BJ (cell line): Measurements from ENCODE around the gene C2CD2. TPM values are rescaled to one million over a fixed set of nuclear protein-coding genes. Genes with fewer than 3 reads are reported as not detected.

ENCODE experiments used
- CTCF ChIA-PET: fragments of 350-600 bp; formaldehyde crosslinking; extraction: SDS; loops from one replicate; lab custom pipeline; 2021; ENCODE audit warnings: antibody characterized with exemption, inconsistent platforms; lab: Yijun Ruan, JAX
- POLR2A ChIA-PET: fragments of 300-600 bp; sonication (Branson Sonifier 250); formaldehyde crosslinking; extraction: SDS; loops from one replicate; lab custom pipeline; 2021; ENCODE audit warnings: antibody characterized with exemption; lab: Charles Lee
- DNase-seq: peaks from one replicate; pipeline ENCODE4 v3.0.0-alpha.2; 2011; ENCODE audit warnings: low read depth
- H3K27me3 ChIP-seq: 2 replicates; pipeline ENCODE4 v1.6.0; 2011; ENCODE audit warnings: low read length; ENCODE audit not compliant: control insufficient read depth, insufficient read depth
- H3K36me3 ChIP-seq: 2 replicates; pipeline ENCODE4 v1.5.1; 2011; ENCODE audit warnings: low read length; ENCODE audit not compliant: control insufficient read depth, insufficient read depth
- H3K4me3 ChIP-seq: 2 replicates; pipeline ENCODE4 v1.5.1; 2011; ENCODE audit warnings: low read depth, mild to moderate bottlenecking, control low read depth, low read length
- polyA plus RNA-seq: library from polyadenylated mRNA; depleted of rRNA; stranded (reverse); fragments of >200 nt; gene quantifications from 2 replicates; pipeline ENCODE4 v1.2.3, GENCODE V29; 2011
- TF ChIP-seq, protein P1 (sequence below): IDR thresholded peaks from 2 replicates; pipeline ENCODE4 v1.5.1; 2011; ENCODE audit warnings: low read depth, mild to moderate bottlenecking, control low read depth, inconsistent platforms, low read length, moderate library complexity; ENCODE audit not compliant: insufficient read depth

Gene C2CD2
- polyA plus RNA-seq, 1 experiment, result 21.9 TPM

DNA sequence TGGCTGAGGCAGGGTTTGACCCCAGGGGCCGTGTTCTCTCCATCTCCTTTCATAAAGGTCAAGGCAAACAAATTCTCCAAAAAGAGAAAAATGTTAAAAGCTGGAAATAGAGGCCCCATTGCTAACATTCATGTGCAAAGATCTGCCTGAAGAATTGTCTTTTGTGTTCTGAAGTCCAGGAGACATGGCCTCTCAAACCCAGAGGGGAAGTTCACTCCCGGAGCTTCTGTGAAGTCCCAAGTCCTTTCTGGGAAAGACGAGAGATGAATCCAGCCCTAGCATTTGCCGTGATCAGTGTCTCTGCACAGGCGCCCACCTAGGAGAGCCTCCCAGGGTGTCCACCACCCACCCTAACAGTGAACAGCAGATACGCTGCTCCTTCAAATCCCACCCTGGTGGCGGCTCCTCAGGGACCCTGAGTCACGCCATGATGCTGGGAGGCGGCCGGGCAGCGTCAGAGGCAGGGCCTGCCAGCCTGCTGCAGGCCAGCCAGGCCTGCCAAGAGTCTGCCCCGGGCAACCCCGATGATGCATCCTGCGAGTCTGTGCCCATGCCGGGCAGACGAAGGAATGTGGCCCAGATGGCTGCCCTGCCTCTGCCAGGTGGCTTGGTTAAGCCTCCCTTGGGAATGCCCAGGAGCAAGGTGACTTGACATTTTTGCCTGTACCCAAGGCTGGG, 5.2 kb upstream of the C2CD2 start:
- TF ChIP-seq, protein P1, sequence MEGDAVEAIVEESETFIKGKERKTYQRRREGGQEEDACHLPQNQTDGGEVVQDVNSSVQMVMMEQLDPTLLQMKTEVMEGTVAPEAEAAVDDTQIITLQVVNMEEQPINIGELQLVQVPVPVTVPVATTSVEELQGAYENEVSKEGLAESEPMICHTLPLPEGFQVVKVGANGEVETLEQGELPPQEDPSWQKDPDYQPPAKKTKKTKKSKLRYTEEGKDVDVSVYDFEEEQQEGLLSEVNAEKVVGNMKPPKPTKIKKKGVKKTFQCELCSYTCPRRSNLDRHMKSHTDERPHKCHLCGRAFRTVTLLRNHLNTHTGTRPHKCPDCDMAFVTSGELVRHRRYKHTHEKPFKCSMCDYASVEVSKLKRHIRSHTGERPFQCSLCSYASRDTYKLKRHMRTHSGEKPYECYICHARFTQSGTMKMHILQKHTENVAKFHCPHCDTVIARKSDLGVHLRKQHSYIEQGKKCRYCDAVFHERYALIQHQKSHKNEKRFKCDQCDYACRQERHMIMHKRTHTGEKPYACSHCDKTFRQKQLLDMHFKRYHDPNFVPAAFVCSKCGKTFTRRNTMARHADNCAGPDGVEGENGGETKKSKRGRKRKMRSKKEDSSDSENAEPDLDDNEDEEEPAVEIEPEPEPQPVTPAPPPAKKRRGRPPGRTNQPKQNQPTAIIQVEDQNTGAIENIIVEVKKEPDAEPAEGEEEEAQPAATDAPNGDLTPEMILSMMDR, result no peak
- POLR2A ChIA-PET, result no interaction called here
- Histone ChIP-seq H3K36me3 (no peaks in the 10 kb centered on the region), H3K4me3 (no peak overlapping the region), H3K27me3 (peaks cover 5% of the 10 kb centered on the region)
- no peak for DNase-seq
- CTCF ChIA-PET, result interaction anchor here (0.7 kb wide), 1 partner anchor 11 kb away, joined by 3 read pairs; no protein-coding TSS in a partner anchor

DNA sequence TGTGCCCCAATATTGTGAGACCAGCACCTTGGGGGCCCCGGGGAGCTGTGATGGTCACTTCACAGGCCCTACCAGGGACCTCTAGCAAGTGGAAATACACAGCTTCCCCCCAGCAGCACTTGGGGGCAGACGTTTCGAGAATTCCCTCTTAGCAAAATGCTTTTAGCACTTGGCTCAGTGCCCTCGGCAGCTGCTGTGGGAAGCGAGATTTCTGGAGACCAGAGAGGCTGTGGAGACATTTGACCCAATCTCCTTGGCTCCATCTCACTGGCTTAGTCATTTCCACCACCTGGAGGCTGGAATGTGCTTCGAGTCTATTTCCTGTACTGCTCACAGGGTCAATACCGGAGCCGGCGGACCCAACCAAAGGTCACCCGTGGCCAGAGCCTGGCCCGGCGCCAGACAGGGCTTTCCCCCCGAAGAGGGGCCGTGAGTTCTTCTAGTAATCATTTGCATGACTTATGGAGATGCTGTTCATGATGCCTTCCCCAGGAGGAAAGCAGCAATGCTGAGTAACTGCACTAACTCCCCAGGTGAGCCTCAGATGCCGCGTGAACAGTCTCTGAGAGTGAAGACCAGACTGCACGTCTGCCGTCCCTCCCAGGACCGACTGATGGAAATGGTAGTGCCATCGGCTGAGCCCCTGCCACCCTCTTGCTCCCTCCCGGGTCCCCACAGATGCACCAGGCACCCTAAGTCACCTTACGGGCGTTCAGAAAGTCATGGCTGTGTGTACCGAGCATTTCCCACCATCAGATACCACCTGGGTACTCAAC, 4.4 kb upstream of the C2CD2 start:
- ChIA-PET CTCF (interaction anchor here (0.7 to 1.5 kb wide), 18 partner anchors 8 to 601 kb away, joined by 3 to 6 read pairs (median 3); partner anchors contain the start of gene PRDM15), POLR2A (interaction anchor here (0.6 kb wide), 1 partner anchor 345 kb away, joined by 4 read pairs; no protein-coding TSS in a partner anchor)
- no peak overlapping the region for H3K4me3 ChIP-seq

DNA sequence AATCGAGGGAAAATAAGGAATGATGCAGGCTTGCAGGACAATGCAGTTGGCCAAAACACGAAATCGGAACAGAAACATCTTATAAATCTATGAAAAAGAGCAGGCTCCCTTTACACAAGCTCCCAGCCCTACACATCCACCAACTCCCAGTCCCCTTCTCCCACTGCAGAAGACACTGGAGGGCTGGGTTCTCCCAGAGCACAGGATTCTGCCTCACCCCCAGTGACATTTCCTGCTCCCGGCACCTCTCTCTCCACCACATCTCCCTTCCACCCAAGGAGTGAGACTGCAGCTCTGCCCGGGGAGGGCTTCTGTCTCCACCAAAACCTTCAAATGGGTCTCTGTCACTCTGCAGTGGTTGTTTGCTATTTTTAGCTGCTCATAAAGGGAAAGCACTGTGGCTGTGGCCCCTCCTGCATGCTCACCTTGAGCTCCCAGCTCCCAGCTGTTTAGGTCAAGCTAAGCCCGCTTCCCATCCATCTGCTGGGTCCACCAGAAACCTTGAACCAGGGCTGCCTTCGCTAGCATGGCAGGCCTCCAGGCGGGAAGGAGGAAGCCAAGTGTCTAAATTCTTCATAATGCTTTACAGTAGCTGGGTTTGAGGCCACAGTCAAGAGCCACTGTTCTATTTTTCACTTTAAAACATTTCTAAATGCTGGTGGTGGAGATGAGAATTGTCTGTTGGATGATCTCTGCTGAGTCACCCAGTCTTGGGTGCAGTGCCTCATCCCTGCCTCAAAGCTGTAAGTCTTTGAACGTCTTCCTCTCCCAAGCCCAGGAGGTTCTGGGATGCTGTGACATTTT, 3.3 kb upstream of the C2CD2 start:
- H3K27me3 ChIP-seq, result no peaks in the 10 kb centered on the region; the same call in 1 of the 2 replicates
- H3K4me3 ChIP-seq, result no peak overlapping the region
- DNase-seq, result peak; percentile 37
- TF ChIP-seq, protein P1, result no peak
- CTCF ChIA-PET, result interaction anchor here (0.7 to 1.5 kb wide), 18 partner anchors 9 to 600 kb away, joined by 3 to 6 read pairs (median 3); partner anchors contain the start of gene PRDM15
- no peaks in the 10 kb centered on the region; the same call in 1 of the 2 replicates for H3K36me3 ChIP-seq
- POLR2A ChIA-PET, result interaction anchor here (0.6 kb wide), 1 partner anchor 344 kb away, joined by 4 read pairs; no protein-coding TSS in a partner anchor

More for the DNA sequence above, 4.4 kb upstream of the C2CD2 start:
- Histone ChIP-seq H3K27me3 (no peaks in the 10 kb centered on the region; the same call in 1 of the 2 replicates), H3K36me3 (no peaks in the 10 kb centered on the region)
- TF ChIP-seq, protein P1, result peak; percentile 50
- DNase-seq, result peak; percentile 44

DNA sequence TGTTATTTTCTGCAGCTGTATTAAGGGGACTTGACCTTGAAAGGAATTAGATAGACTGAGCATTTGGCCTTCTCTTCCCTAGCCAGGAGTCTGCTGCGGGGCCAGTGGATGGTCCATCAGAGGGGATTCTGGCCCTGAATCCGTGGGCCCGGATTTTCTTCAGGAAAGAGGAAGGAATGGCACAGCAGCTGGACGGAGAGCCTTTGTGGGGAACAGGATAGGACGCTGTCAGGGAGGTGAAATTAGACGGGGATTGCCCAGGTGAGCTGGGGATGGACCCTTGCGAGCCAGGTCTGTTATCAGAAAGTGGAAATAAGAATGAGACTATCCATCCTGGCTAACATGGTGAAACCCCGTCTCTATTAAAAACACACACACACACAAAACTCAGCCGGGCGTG, 1.7 kb upstream of the C2CD2 start:
- CTCF ChIA-PET, result interaction anchor here (0.8 to 1.4 kb wide), 2 partner anchors 139 to 153 kb away, joined by 4 to 8 read pairs; no protein-coding TSS in a partner anchor
- POLR2A ChIA-PET, result no interaction called here
- no peak for DNase-seq
- peaks cover 1% of the 10 kb centered on the region; the same call in 1 of the 2 replicates for H3K36me3 ChIP-seq
- TF ChIP-seq, protein P1, result no peak
- H3K27me3 ChIP-seq, result no peaks in the 10 kb centered on the region
- no peak overlapping the region for H3K4me3 ChIP-seq
